GM18873 (cell line): ENCODE measurements around the gene CERS3.

Experiments used
- ATAC-seq: cut with Tn5 transposase; IDR thresholded peaks from one replicate; pipeline ENCODE4 v1.9.1; 2021; ENCODE audit warnings: mild to moderate bottlenecking, moderate library complexity, moderate number of reproducible peaks; ENCODE audit not compliant: unreplicated experiment, low FRiP score

The CERS3 gene

DNA sequence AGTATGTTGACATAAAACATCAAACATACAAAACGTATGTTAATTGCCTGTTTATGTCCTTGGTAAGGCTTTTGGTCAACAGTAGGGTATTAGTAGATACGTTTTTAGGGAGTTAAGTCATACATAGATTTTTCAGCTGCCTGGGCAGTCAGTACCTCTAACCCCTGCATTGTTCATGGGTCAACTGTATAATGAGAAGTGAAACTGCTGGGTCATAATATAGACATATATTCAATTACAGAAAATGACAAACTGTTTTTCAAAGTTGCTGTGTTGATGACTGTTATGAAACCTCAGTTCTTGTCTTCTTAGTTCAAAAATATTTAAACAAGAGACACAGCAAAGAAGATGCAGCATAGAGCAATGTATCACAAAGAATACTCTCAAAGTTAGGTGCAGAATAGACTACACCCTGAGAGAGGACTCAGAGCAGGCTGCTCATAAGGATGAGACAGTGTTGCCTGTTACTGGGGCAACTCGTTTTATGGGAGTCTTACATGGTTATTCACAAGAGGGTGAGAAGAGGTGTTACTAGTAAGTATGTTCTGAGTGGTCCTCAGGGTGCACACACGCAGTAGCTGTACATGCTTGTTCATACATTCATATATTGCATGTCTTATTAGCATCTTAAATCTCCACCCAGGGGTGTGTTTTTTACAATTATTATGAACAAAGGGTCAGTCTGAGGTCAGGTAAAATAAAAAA, 133.9 kb downstream of the CERS3 start:
- no peak for ATAC-seq

DNA sequence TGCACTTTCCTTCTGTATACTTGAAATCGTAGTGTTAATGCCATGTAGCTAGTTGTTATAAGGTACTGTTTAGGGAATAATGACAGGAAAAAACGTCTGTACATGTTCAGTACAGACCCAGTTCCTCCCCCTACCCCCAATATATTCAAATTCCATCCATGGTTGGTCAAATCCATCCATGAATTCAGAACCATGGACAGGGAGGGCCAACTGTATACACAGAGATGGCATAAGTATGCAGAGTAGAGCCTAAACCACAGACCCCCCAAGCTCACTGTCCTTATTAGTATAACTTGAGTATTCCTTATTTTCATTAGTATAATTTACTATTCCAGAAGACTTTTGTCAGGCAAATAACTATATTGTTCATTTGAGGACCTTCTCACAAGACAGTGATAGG, 135.7 kb downstream of the CERS3 start:
- no peak for ATAC-seq

DNA sequence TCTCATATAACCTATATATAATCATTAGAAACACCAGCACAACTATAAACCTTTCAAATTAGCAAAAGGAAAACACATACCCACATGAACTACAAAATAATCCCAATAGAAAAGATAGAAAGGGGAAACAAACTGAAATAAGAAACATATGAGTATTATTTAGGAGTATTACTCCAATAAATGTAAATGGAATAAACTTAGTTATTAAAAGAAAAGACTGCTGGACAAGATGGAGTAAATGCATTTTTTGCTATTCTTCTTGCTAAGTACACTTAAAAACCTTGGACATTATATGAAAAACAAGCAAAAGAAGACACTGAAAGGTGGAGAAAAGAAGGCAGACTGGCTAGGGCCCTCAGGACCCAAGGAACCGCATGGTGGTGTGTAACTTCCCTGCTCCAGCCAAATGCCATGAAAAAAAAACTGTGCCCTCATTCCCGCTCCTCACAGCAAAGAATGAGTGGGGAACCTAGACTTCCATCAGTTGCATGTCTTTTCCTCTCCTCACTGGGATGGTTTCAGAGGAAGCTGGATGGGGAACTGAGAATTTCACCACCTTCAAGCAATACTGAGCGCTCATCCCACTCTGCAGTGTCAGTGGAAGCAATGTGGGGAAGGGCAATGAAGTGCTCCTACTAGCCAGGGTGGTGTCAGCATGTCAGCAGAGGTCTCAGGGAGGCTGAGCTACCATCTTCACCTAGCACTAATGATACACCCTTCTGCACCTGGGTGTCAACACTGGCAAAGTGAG, 143.3 kb downstream of the CERS3 start:
- ATAC-seq = no peak

DNA sequence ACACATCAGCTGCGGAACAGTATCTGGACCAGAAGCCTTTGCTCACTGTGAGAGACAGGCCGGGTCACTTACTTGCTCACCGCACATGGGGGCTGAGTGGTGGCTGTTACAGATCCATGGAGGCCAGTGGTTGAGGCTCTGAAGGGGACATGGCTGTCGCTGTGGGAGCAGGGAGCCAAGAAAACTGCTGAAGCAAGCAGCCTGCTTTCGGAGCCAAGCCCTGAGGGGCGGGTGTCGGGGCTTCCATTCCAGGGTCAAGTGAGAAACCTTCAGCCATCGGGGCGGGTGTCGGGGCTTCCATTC, 144.7 kb downstream of the CERS3 start:
- no peak for ATAC-seq

DNA sequence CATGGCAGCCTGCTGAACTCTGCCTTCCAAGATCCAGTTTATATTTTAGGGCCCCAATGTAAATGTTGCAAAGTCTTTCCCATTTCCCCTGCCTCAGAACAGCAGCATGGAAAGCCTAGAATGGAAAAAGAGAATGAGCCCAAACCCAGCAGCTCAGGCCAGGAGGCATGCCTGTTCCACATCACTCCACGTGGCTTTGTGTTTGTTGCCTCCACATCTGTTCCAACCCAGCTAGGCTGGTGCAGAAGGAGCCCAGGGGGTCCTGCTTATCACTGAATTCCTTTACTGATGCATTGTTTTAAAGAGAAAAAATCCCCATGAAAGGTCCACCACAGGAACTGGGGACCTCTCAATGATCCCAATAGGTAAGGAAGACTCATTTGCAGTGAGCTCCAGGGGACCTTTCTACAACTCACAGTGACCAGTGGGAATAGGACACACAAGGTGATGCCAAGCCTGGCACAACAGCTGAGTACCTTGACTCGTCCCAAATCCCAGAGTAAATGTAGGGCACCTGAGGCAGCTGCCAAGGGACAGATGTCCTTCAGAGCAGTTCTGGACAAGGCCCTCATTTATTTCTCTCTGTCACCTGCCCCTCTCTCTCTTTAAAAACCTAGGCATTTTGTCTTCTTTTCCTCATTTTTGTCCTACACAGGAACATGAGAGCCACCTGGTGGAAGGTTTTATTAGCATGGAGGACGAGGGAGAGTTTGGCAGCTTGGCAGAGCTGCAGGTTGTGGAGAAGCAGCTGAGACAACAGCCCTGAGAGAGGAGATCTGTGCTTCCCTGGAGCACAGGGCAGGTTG, 145.2 kb downstream of the CERS3 start:
- ATAC-seq = no peak

DNA sequence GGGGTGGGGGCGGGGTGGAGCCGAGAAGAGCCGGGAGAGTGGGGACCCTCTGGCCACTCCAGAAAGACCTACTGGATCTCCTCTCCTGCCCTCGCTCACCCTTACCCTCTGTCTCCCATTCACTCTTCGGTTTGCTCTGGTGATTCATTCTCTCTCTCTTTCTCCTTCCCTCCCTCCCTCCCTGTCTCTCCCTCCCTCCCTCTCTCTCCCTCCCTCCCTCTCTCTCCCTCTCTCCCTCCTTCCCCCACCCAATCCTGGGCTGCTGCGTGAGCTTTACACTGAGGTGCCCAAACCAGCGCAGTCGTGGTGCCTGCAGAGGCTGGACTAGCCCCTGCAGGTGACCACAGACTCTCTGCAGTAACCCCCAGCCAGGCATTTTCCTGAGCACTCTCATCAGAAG, 154.8 kb downstream of the CERS3 start:
- ATAC-seq = no peak

DNA sequence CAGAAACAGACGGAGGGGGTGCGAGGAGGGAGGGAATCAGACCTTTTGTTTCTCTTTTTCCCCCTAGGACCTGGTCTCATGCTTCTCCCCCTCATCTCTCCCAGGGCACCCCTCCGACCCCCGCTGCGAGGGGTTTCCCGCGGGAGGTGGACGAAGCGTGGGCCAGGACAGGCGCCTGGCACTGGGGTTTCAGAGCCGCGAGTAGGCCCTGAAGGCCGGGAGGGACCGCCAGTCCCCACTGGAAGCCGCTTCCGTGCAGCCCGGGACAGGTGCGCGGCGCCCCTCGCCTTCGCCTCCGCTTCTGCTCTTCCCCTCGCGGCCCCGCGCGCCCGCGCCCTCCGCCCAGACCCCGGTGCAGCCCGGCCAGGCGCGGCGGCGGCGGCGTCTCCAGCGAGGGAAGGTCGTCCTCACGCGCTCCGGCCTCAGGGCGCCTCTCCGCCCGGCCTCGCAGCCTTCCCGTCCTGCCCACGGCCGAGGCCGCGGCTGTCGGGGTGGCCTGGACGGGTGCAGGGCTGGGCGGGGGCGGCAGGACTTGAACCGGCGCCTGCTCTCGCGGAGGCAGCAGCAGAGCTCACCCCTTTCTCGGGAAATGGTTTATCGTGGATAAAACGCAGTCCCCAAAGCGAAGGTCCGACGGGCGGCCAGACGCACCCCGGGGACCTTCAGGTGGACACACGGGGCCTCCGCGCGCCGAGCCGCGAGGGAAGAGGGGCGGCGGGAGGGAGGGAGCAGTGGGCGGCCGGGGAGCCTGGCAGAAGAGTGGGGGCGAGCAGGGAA, 155.4 kb downstream of the CERS3 start:
- no peak for ATAC-seq

DNA sequence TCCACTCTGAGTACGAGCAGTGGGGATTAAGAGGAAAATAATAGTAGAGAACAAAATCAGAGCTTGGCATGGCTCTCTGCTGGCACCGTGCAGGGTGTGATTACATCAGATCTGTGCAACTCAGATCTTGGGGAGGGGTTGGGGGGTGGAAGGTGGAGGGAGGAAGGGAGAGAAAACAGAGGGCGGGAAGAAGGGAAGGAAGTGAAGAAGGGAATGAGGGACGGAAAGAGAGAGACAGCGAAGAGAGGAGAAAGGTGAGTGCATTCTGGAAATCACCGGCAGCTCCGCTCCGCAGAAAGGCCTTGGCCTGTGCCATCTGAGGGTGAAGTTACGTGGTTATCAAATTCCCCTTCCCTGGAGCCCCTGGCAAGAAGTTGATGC, 156.0 kb downstream of the CERS3 start:
- ATAC-seq = no peak

DNA sequence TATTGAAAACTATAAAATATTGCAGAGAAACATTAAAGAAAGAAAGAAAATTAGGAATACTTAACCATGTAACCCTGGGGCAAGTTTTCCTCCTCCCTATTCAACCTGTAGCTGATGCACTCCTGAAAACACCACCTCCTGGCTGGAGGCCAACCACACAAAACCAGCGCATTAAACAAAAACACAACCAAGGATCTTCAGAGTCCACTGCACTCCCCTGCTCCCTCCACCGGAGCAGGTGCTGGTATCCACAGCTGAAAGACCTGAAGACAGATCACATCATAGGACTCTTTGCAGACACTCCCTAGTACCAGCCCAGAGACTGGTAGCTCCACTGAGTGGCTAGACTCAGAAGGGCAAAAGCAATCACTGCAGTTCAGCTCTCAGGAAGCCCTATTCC, 173.4 kb downstream of the CERS3 start:
- no peak for ATAC-seq

DNA sequence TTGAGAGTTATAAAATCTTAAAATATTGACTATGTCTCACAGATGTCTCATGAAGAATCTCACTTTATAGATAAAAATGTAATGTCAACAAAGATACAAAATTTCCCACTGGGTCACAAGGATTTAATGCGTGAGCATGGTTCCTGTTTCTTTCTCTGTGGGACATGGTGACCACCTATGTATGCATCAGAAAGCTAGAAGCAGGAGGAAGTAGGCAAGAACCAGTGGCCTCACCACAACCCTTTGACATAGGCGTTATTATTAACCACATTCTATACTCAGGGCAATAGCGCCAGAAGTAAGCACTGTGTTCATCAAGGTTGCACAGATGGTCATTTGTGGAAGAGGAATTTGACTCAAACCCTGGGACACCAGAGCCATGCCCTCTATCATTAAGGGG, 175.3 kb downstream of the CERS3 start:
- no peak for ATAC-seq

DNA sequence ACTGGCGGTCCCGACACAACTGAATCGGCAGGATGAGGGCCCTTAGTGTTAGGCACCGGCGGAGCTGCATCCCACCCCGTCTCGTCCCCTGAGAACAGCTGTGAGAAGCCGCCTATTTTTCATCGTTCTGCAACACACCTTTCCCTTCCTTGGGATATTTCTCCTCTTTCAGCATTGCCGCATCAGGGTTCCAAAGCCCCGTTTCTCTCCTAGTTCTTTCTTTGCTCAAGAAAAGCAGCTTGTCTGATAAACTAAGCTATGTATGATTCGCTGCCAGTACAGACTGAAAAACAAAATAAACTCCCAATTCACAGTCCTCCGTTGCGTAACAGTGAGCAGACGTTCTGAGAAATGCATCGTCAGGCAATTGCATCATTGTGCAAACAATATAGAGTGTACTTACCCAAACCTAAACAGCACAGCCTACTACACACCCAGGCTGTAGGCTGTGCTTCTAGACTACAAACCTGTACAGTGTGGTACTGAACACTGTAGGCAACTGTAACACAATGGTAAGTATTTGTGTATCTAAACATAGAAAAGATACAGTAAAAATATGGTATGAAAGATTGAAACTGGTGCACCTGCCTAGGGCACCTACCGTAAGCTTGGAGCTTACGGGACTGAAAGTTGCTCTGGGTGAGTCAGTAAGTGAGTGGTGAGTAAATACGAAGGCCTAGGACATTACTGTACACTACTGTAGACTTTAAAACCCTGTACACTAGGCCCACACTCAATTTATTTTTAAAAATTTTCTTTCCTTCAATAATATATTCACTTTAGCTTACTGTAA, 178.1 kb downstream of the CERS3 start:
- ATAC-seq = no peak
